Measurements from ENCODE around the gene KCNIP4. TPM values are rescaled to one million over a fixed set of nuclear protein-coding genes. Genes with fewer than 3 reads are reported as not detected.

KCNIP4 gene
- total RNA-seq, 1 donor from 2014 or later = 0.17 TPM

GRCh38 chr4:21982087-21982486 lies 33.5 kb upstream of the KCNIP4 start:
- no peak for TF ChIP-seq CTCF (conservative IDR thresholded peaks at IDR 0.05; ENCODE audit: low read depth, low read length)
- no peak overlapping the region for H3K4me3 ChIP-seq (ENCODE audit: low read depth, low read length)
- DNase-seq (ENCODE audit: low read depth) = no peak

GRCh38 chr4:21979196-21979595 lies 30.6 kb upstream of the KCNIP4 start:
- no peak overlapping the region for H3K4me3 ChIP-seq (ENCODE audit: low read depth, low read length)
- TF ChIP-seq CTCF (conservative IDR thresholded peaks at IDR 0.05; ENCODE audit: low read depth, low read length) = no peak
- no peak for DNase-seq (ENCODE audit: low read depth)

- no peak for TF ChIP-seq CTCF (conservative IDR thresholded peaks at IDR 0.05; ENCODE audit: low read depth, low read length)
- DNase-seq (ENCODE audit: low read depth) = no peak
- H3K4me3 ChIP-seq (ENCODE audit: low read depth, low read length) = no peak overlapping the region
Measured at GRCh38 chr4:21976166-21976565, 27.6 kb upstream of the KCNIP4 start.

- H3K4me3 ChIP-seq (ENCODE audit: low read depth, low read length) = no peak overlapping the region
- DNase-seq (ENCODE audit: low read depth) = no peak
- no peak for TF ChIP-seq CTCF (conservative IDR thresholded peaks at IDR 0.05; ENCODE audit: low read depth, low read length)
Measured at GRCh38 chr4:21973850-21974249, 25.3 kb upstream of the KCNIP4 start.

GRCh38 chr4:21964762-21965319 lies 16.3 kb upstream of the KCNIP4 start:
- DNase-seq (ENCODE audit: low read depth) = no peak
- no peak for TF ChIP-seq CTCF (conservative IDR thresholded peaks at IDR 0.05; ENCODE audit: low read depth, low read length)
- H3K4me3 ChIP-seq (ENCODE audit: low read depth, low read length) = no peak overlapping the region

- H3K4me3 ChIP-seq (ENCODE audit: low read depth, low read length) = no peak overlapping the region
- no peak for DNase-seq (ENCODE audit: low read depth)
- no peak for TF ChIP-seq CTCF (conservative IDR thresholded peaks at IDR 0.05; ENCODE audit: low read depth, low read length)
Measured at GRCh38 chr4:21962691-21963090, 14.1 kb upstream of the KCNIP4 start.

GRCh38 chr4:21960793-21961192 lies 12.2 kb upstream of the KCNIP4 start:
- no peak for DNase-seq (ENCODE audit: low read depth)
- no peak overlapping the region for H3K4me3 ChIP-seq (ENCODE audit: low read depth, low read length)
- no peak for TF ChIP-seq CTCF (conservative IDR thresholded peaks at IDR 0.05; ENCODE audit: low read depth, low read length)
